D341Med (cell line): ENCODE measurements around the gene TAF10.

Source experiments
- DNase-seq: peaks from one replicate; pipeline ENCODE4 v3.0.0; 2012; ENCODE audit warnings: low spot score

TAF10 gene

GRCh38 chr11:6640036-6640984 is 28.3 kb upstream of the TAF10 start:
- no peak for DNase-seq

- no peak for DNase-seq
Measured at GRCh38 chr11:6638429-6638828, 26.4 kb upstream of the TAF10 start.

- no peak for DNase-seq
Measured at GRCh38 chr11:6637871-6638270, 25.9 kb upstream of the TAF10 start.

- no peak for DNase-seq
Measured at GRCh38 chr11:6636480-6636879, 24.5 kb upstream of the TAF10 start.

GRCh38 chr11:6635082-6635932 is 23.3 kb upstream of the TAF10 start:
- no peak for DNase-seq

- DNase-seq = no peak
Measured at GRCh38 chr11:6634534-6634933, 22.5 kb upstream of the TAF10 start.

- no peak for DNase-seq
Measured at GRCh38 chr11:6633422-6634408, 21.7 kb upstream of the TAF10 start.

GRCh38 chr11:6632116-6633073 is 20.4 kb upstream of the TAF10 start:
- DNase-seq = no peak

- no peak for DNase-seq
Measured at GRCh38 chr11:6631361-6631890, 19.4 kb upstream of the TAF10 start.

GRCh38 chr11:6630632-6631291 is 18.7 kb upstream of the TAF10 start:
- no peak for DNase-seq

- DNase-seq = no peak
Measured at GRCh38 chr11:6629892-6630631, 18.0 kb upstream of the TAF10 start.

GRCh38 chr11:6629573-6629891 is 17.5 kb upstream of the TAF10 start:
- no peak for DNase-seq

GRCh38 chr11:6628526-6628925 is 16.5 kb upstream of the TAF10 start:
- DNase-seq = no peak

GRCh38 chr11:6627762-6628241 is 15.8 kb upstream of the TAF10 start:
- DNase-seq = no peak

- DNase-seq = no peak
Measured at GRCh38 chr11:6626971-6627761, 15.2 kb upstream of the TAF10 start.

GRCh38 chr11:6625832-6626420 is 13.9 kb upstream of the TAF10 start:
- DNase-seq = no peak

GRCh38 chr11:6625156-6625831 is 13.3 kb upstream of the TAF10 start:
- DNase-seq = no peak
